ENCODE data around the gene HSPB1.
"Not testable (repeated sequence)": the region's sequence is repeated elsewhere in the genome, so short reads cannot be mapped to it uniquely, and the experiment has no call there.

The HSPB1 gene

GRCh38 chr7:76281706-76282343 is 20.6 kb upstream of the HSPB1 start:
- no peak for DNase-seq (ENCODE audit: low spot score)

- no peak for DNase-seq (ENCODE audit: low spot score)
Observed at GRCh38 chr7:76282344-76283253, 19.9 kb upstream of the HSPB1 start.

- DNase-seq (ENCODE audit: low spot score) = no peak
Observed at GRCh38 chr7:76283254-76284159, 19.0 kb upstream of the HSPB1 start.

- no peak for DNase-seq (ENCODE audit: low spot score)
Observed at GRCh38 chr7:76285604-76286374, 16.7 kb upstream of the HSPB1 start.

- DNase-seq (ENCODE audit: low spot score) = no peak
Observed at GRCh38 chr7:76286842-76287403, 15.6 kb upstream of the HSPB1 start.

- not testable (repeated sequence) for DNase-seq (ENCODE audit: low spot score)
Observed at GRCh38 chr7:76290847-76291350, 11.6 kb upstream of the HSPB1 start.

- DNase-seq (ENCODE audit: low spot score) = peak; percentile 93
Observed at GRCh38 chr7:76291351-76292212, 10.9 kb upstream of the HSPB1 start.

- DNase-seq (ENCODE audit: low spot score) = no peak
Observed at GRCh38 chr7:76292213-76292573, 10.3 kb upstream of the HSPB1 start.

GRCh38 chr7:76292911-76293310 is 9.6 kb upstream of the HSPB1 start:
- not testable (repeated sequence) for DNase-seq (ENCODE audit: low spot score)

GRCh38 chr7:76293407-76293901 is 9.0 kb upstream of the HSPB1 start:
- DNase-seq (ENCODE audit: low spot score) = no peak

GRCh38 chr7:76294344-76295024 is 8.0 kb upstream of the HSPB1 start:
- DNase-seq (ENCODE audit: low spot score) = peak; percentile 90

- DNase-seq (ENCODE audit: low spot score) = no peak
Observed at GRCh38 chr7:76296743-76297740, 5.4 kb upstream of the HSPB1 start.

- DNase-seq (ENCODE audit: low spot score) = no peak
Observed at GRCh38 chr7:76300166-76300731, 2.2 kb upstream of the HSPB1 start.

GRCh38 chr7:76301000-76301399 is 1.5 kb upstream of the HSPB1 start:
- no peak for DNase-seq (ENCODE audit: low spot score)

- peak; percentile 93 for DNase-seq (ENCODE audit: low spot score)
Observed at GRCh38 chr7:76303202-76304147, 1.0 kb downstream of the HSPB1 start.

- DNase-seq (ENCODE audit: low spot score) = no peak
Observed at GRCh38 chr7:76304888-76305375, 2.5 kb downstream of the HSPB1 start.
